GM12875 (cell line): ENCODE data around the gene PICALM.

Experiments
- H3K4me3 ChIP-seq: one replicate; pipeline ENCODE4 v1.5.1; 2011; ENCODE audit warnings: low read depth, low read length, control low read depth
- CTCF ChIP-seq: IDR thresholded peaks from 2 replicates; pipeline ENCODE4 v1.5.1; 2011; ENCODE audit warnings: low read depth, mild to moderate bottlenecking, control low read depth, inconsistent platforms, low read length, moderate library complexity, borderline replicate concordance; ENCODE audit not compliant: insufficient read depth

The PICALM gene

GRCh38 chr11:85950317-85951048, 118.4 kb downstream of the PICALM start:
- no peak for TF ChIP-seq CTCF
- no peak overlapping the region for H3K4me3 ChIP-seq

GRCh38 chr11:85949798-85950197, 119.1 kb downstream of the PICALM start:
- no peak for TF ChIP-seq CTCF
- no peak overlapping the region for H3K4me3 ChIP-seq

- H3K4me3 ChIP-seq = no peak overlapping the region
Measured at GRCh38 chr11:85948884-85949283, 120.0 kb downstream of the PICALM start.

GRCh38 chr11:85947431-85948272, 121.2 kb downstream of the PICALM start:
- H3K4me3 ChIP-seq = no peak overlapping the region
- no peak for TF ChIP-seq CTCF

More at GRCh38 chr11:85948884-85949283, 120.0 kb downstream of the PICALM start:
- TF ChIP-seq CTCF = no peak

- TF ChIP-seq CTCF = no peak
- no peak overlapping the region for H3K4me3 ChIP-seq
Measured at GRCh38 chr11:85946221-85946620, 122.7 kb downstream of the PICALM start.

GRCh38 chr11:85945788-85946187, 123.1 kb downstream of the PICALM start:
- TF ChIP-seq CTCF = no peak
- no peak overlapping the region for H3K4me3 ChIP-seq
